Measurements from ENCODE around the gene ANAPC1.
"Not testable (repeated sequence)": the region's sequence is repeated elsewhere in the genome, so short reads cannot be mapped to it uniquely, and the experiment has no call there.

The ANAPC1 gene

GRCh38 chr2:111725742-111726141 lies 158.3 kb downstream of the ANAPC1 start:
- H3K36me3 ChIP-seq (ENCODE audit: insufficient read depth, low read length); DNase-seq (ENCODE audit: low read depth, low spot score); H3K9ac ChIP-seq (ENCODE audit: insufficient read length); H3K4me3 ChIP-seq; H3K9me3 ChIP-seq (ENCODE audit: low read depth, low read length); H3K27ac ChIP-seq: not testable (repeated sequence)

- H3K9me3 ChIP-seq (ENCODE audit: low read depth, low read length); H3K36me3 ChIP-seq (ENCODE audit: insufficient read depth, low read length); H3K4me3 ChIP-seq; H3K27ac ChIP-seq; DNase-seq (ENCODE audit: low read depth, low spot score); H3K9ac ChIP-seq (ENCODE audit: insufficient read length): not testable (repeated sequence)
Measured at GRCh38 chr2:111719610-111720009, 164.4 kb downstream of the ANAPC1 start.

Data from SK-N-MC (cell line).